Astrocyte (in vitro differentiated cells and primary cell): ENCODE measurements around the gene APOBEC3A. TPM values are rescaled to one million over a fixed set of nuclear protein-coding genes. Genes with fewer than 3 reads are reported as not detected.

Source experiments
- DNase-seq: peaks from one replicate; pipeline ENCODE4 v3.0.0-alpha.2; 2010; ENCODE audit warnings: low read depth
- FAIRE-seq: peaks from 2 replicates; lab custom pipeline; 2011; peaks lifted over from hg19 to GRCh38; lab: Jason Lieb, UNC
- H2AFZ ChIP-seq: 2 replicates; pipeline ENCODE4 v1.6.0; 2012; ENCODE audit warnings: low read depth, low read length, inconsistent platforms
- H3K27ac ChIP-seq: 2 replicates; pipeline ENCODE4 v1.5.1; 2011; ENCODE audit warnings: low read depth, low read length, inconsistent platforms
- H3K27me3 ChIP-seq: 2 replicates; pipeline ENCODE4 v1.6.0; 2011; ENCODE audit warnings: low read length, inconsistent platforms; ENCODE audit not compliant: insufficient read depth
- H3K36me3 ChIP-seq: 2 replicates; pipeline ENCODE4 v1.5.1; 2011; ENCODE audit warnings: low read length, inconsistent platforms; ENCODE audit not compliant: insufficient read depth
- H3K4me1 ChIP-seq: 2 replicates; pipeline ENCODE4 v1.5.1; 2011; ENCODE audit warnings: low read length, inconsistent platforms; ENCODE audit not compliant: insufficient read depth
- H3K4me2 ChIP-seq: 2 replicates; pipeline ENCODE4 v1.6.0; 2012; ENCODE audit warnings: low read length, inconsistent platforms
- H3K4me3 ChIP-seq: 2 replicates; pipeline ENCODE4 v1.5.1; 2011; ENCODE audit warnings: low read depth, mild to moderate bottlenecking, low read length, inconsistent platforms; ENCODE audit not compliant: insufficient read depth
- H3K79me2 ChIP-seq: 2 replicates; pipeline ENCODE4 v1.6.0; 2012; ENCODE audit warnings: mild to moderate bottlenecking, low read length, inconsistent platforms; ENCODE audit not compliant: insufficient read depth
- H3K9ac ChIP-seq: 2 replicates; pipeline ENCODE4 v1.6.0; 2012; ENCODE audit warnings: mild to moderate bottlenecking, low read length, inconsistent platforms
- H3K9me3 ChIP-seq: 2 replicates; pipeline ENCODE4 v1.5.1; 2012; ENCODE audit warnings: low read depth, mild to moderate bottlenecking, low read length, inconsistent platforms; ENCODE audit not compliant: insufficient read depth
- H4K20me1 ChIP-seq: 2 replicates; pipeline ENCODE4 v1.6.0; 2012; ENCODE audit warnings: low read length, inconsistent platforms; ENCODE audit not compliant: insufficient read depth
- H3K27ac Mint-ChIP-seq: one replicate; pipeline ENCODE4 v1.8.0; 2021; ENCODE audit warnings: mild to moderate bottlenecking, mixed read lengths; ENCODE audit not compliant: unreplicated experiment
- H3K27me3 Mint-ChIP-seq: one replicate; pipeline ENCODE4 v1.8.0; 2021; ENCODE audit warnings: low read depth, mixed read lengths; ENCODE audit not compliant: unreplicated experiment
- H3K36me3 Mint-ChIP-seq: one replicate; pipeline ENCODE4 v1.8.0; 2021; ENCODE audit warnings: low read depth, mixed read lengths; ENCODE audit not compliant: unreplicated experiment
- H3K4me1 Mint-ChIP-seq: one replicate; pipeline ENCODE4 v1.8.0; 2021; ENCODE audit warnings: low read depth, mixed read lengths; ENCODE audit not compliant: unreplicated experiment
- H3K4me3 Mint-ChIP-seq: one replicate; pipeline ENCODE4 v1.8.0; 2021; ENCODE audit warnings: mild to moderate bottlenecking, moderate library complexity, mixed read lengths; ENCODE audit not compliant: unreplicated experiment
- H3K9me3 Mint-ChIP-seq: one replicate; pipeline ENCODE4 v1.8.0; 2021; ENCODE audit warnings: mild to moderate bottlenecking, mixed read lengths; ENCODE audit not compliant: unreplicated experiment
- EZH2 ChIP-seq: IDR thresholded peaks from 2 replicates; pipeline ENCODE4 v1.6.1; 2012; ENCODE audit warnings: mild to moderate bottlenecking, low read length, inconsistent platforms; ENCODE audit not compliant: insufficient read depth
- total RNA-seq: library from RNA; stranded (reverse); gene quantifications from 2 replicates; pipeline ENCODE4 v1.2.1, GENCODE V29; 2021
- TF ChIP-seq, protein P1 (sequence below): IDR thresholded peaks from 2 replicates; pipeline ENCODE4 v1.5.1; 2011; ENCODE audit warnings: low read depth, mild to moderate bottlenecking, inconsistent platforms, low read length, moderate library complexity; ENCODE audit not compliant: insufficient read depth

The APOBEC3A gene
- total RNA-seq, 1 donor from 2014 or later: not detected

DNA sequence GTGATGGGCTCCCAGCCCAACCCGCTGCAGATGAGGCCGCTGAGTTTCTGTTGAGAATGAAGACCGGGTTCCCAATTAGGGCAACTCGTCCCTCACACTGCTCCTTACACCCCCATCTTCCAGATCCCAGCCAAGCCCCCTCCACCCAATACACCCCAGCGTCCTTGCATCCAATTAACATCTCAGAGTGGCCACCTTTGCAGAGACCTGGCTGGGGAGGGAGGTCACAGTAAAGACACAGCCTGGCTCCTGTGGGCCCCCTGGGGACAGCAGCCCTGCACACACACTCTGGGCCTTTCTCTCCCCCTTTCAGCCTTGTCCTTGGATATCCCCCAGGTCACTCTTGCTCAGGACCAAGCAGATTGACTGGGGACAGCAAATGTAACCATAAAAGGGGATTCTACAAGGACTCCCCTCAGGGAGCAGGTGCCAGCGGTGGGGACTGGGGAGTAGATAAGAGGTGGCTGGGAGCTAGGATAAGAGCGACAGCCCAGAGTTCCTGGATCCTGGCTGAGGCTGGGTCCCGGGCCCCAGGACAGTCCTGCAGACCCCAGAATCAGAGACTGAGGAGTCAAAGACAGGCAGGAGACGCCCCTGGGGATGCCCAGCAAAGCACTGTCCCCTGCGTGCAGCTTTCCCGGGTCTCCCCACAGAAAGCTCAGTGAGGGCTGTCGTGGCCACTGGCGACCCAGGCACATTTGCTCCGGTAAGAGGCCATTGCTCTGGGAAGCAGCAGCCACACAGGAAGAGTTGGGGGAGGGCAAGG, 8.4 kb downstream of the APOBEC3A start:
- Histone ChIP-seq H3K27me3 (peaks cover 15% of the 10 kb centered on the region), H3K4me1 (no peaks in the 10 kb centered on the region), H4K20me1 (no peaks in the 10 kb centered on the region), H2AFZ (no peak overlapping the region), H3K79me2 (no peaks in the 10 kb centered on the region), H3K9ac (no peak overlapping the region), H3K4me3 (no peak overlapping the region), H3K27ac (no peak overlapping the region), H3K9me3 (no peaks in the 10 kb centered on the region), H3K4me2 (no peak overlapping the region), H3K36me3 (no peaks in the 10 kb centered on the region)
- TF ChIP-seq, protein P1, sequence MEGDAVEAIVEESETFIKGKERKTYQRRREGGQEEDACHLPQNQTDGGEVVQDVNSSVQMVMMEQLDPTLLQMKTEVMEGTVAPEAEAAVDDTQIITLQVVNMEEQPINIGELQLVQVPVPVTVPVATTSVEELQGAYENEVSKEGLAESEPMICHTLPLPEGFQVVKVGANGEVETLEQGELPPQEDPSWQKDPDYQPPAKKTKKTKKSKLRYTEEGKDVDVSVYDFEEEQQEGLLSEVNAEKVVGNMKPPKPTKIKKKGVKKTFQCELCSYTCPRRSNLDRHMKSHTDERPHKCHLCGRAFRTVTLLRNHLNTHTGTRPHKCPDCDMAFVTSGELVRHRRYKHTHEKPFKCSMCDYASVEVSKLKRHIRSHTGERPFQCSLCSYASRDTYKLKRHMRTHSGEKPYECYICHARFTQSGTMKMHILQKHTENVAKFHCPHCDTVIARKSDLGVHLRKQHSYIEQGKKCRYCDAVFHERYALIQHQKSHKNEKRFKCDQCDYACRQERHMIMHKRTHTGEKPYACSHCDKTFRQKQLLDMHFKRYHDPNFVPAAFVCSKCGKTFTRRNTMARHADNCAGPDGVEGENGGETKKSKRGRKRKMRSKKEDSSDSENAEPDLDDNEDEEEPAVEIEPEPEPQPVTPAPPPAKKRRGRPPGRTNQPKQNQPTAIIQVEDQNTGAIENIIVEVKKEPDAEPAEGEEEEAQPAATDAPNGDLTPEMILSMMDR: no peak
- no peak for TF ChIP-seq EZH2
- Mint-ChIP-seq H3K36me3 (no peaks in the 10 kb centered on the region), H3K27me3 (peaks cover 45% of the 10 kb centered on the region), H3K4me3 (no peak overlapping the region), H3K4me1 (peaks cover 2% of the 10 kb centered on the region), H3K27ac (no peak overlapping the region), H3K9me3 (no peaks in the 10 kb centered on the region)
- FAIRE-seq: no peak
- no peak for DNase-seq

GRCh38 chr22:38966380-38966702, 8.9 kb downstream of the APOBEC3A start:
- Histone ChIP-seq H3K9ac (no peak overlapping the region), H3K4me1 (no peaks in the 10 kb centered on the region), H2AFZ (no peak overlapping the region), H4K20me1 (no peaks in the 10 kb centered on the region), H3K36me3 (no peaks in the 10 kb centered on the region), H3K27me3 (peaks cover 17% of the 10 kb centered on the region), H3K4me3 (no peak overlapping the region), H3K27ac (no peak overlapping the region), H3K9me3 (no peaks in the 10 kb centered on the region), H3K4me2 (no peak overlapping the region), H3K79me2 (no peaks in the 10 kb centered on the region)
- H3K9me3 Mint-ChIP-seq: no peaks in the 10 kb centered on the region
- H3K4me3 Mint-ChIP-seq: no peak overlapping the region
- no peak for DNase-seq
- no peak for TF ChIP-seq EZH2
- TF ChIP-seq, protein P1: no peak
- H3K27me3 Mint-ChIP-seq: peaks cover 49% of the 10 kb centered on the region
- no peaks in the 10 kb centered on the region for H3K36me3 Mint-ChIP-seq
- peaks cover 2% of the 10 kb centered on the region for H3K4me1 Mint-ChIP-seq
- H3K27ac Mint-ChIP-seq: no peak overlapping the region
- FAIRE-seq: no peak

DNA sequence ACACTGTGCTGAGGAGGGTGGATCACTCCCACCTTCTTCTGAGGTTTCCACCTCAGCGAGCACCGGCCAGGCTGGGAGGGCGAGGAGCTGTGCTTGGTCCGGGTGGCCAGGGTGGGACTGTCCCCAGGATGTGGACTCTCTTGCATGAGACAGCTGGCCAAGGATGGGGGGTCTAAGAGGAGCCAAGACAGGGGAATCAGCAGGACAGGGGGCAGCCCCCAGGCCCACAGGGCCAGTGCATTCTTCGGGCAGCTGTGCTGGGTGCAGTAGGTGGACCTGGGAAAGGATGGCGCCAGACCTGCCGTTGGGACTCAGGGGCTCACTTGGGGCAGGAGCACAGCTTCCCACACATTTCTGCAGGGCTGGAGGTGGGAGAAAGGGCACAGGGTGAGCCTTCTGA, 9.5 kb downstream of the APOBEC3A start:
- H3K9me3 Mint-ChIP-seq: no peaks in the 10 kb centered on the region
- no peak overlapping the region for H3K4me3 Mint-ChIP-seq
- Histone ChIP-seq H3K4me3 (no peak overlapping the region), H3K4me2 (no peak overlapping the region), H2AFZ (no peak overlapping the region), H3K9me3 (no peaks in the 10 kb centered on the region), H3K9ac (no peak overlapping the region), H3K27me3 (peaks cover 19% of the 10 kb centered on the region), H3K79me2 (no peaks in the 10 kb centered on the region), H4K20me1 (no peaks in the 10 kb centered on the region), H3K27ac (no peak overlapping the region), H3K4me1 (no peaks in the 10 kb centered on the region), H3K36me3 (no peaks in the 10 kb centered on the region)
- H3K27me3 Mint-ChIP-seq: peaks cover 47% of the 10 kb centered on the region
- no peaks in the 10 kb centered on the region for H3K36me3 Mint-ChIP-seq
- TF ChIP-seq, protein P1: no peak
- TF ChIP-seq EZH2: no peak
- DNase-seq: no peak
- no peak overlapping the region for H3K27ac Mint-ChIP-seq
- no peak for FAIRE-seq
- H3K4me1 Mint-ChIP-seq: peaks cover 2% of the 10 kb centered on the region
